Suppressor macrophage treated with lipopolysaccharide for 4 hours (primary cell): ENCODE measurements around the gene USP48.
"Not testable (repeated sequence)": the region's sequence is repeated elsewhere in the genome, so short reads cannot be mapped to it uniquely, and the experiment has no call there.

ENCODE experiments used
- DNase-seq: peaks from one replicate; pipeline ENCODE4 v3.0.0-alpha.2; 2020

The USP48 gene

GRCh38 chr1:21782868-21783678, at the start of gene USP48:
Gene USP48 (minus strand): TSS chr1:21783149. CDS start chr1:21782957, 192 bp downstream.
- DNase-seq = peak; percentile 99

DNA sequence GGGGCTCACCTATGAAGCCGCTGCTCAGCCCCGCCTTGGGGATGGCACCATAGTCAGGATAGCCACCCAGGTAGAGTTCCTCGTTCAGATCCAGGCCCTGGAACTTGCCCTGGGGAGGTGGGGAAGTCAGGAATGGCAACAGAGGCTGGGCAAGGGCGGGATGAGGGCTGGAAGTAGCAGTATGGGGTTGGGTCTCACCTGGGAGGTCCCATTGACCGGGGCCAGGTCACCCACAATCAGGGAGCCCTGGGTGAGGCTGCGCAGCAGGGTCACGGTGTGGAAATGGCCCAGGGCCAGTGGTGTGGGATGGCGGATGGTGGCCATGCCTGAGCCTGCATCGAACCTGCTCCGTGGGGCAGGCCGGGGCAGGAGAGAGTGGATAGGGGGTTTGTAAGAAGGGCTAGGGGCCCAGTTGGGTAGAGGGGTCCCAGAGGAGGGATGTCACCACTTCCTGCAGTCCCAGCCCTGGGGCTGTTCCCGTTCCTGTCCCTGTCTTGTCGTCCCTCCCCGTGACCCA, 48.6 kb upstream of the USP48 start:
- no peak for DNase-seq

GRCh38 chr1:21830792-21831453, 48.0 kb upstream of the USP48 start:
- DNase-seq = no peak

DNA sequence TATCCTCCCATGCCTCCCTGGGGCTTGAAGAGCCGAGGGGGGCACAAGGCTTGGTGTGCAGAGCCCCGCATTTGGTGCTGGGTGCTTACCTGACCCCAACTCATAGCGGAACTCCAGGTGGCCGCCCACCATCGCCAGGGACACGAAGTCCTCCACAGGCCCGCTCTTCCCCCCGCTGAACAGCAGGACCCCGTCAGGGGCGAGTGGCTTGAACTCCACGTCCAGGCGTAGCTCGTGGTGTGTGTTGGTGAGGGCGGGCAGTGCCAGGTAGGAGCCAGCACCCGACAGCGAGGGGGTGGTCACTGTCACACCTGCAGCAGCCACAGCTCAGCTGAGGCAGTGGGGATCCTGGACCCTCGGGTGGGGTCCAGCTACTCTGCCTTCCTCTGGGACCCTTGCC, 46.3 kb upstream of the USP48 start:
- DNase-seq = no peak

DNA sequence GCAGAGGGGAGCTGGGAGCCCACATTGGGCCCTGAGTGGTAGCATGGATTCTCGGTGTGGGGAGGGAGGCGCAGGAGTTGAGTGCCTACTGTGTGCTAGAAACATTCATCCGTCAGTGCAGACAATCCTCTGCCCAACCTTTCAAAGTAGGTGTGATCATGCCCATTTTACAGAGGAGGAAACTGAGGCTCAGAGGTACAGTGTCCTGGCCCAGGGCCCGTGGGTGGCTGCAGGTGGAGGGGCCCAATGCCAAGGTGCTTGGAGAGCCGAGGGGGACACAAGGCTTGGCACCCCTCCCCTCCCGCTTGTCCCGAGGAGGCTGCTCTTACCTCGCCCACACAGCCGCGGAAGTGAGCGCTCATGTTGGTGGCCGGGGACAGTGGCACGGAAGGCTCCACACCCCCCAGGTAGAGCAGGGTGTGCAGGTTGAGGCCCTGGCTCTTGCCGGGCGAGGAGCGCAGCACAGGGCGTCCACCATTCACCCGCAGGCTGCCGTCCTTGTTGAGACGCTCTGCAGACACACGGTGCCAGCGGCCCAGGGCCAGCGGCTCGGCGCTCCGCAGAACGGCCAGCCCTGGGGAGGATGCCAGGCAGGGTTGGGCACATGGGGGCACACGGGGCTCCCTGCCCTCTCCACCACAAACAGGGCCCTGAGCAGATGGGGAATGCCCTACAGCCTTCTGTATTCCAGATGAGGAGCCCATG, 45.7 kb upstream of the USP48 start:
- no peak for DNase-seq

DNA sequence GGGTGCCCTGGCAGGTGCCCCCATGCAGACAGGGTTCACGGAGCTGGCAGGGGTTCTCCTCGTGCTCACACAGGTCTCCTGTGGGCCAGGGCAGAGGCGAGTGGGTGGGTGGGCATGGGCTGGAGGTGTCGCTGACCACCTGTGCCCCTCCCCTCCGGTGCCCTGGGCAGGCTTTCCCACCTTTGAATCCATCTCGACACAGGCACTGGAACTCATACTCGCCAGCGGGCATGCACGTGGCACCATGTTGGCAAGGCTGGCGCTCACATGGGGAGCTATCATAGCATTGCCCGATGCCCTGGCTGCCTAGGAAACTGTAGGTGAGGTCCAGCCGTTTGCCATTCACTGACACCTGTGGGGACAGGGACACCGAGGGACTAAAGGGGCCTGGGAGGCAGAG, 45.1 kb upstream of the USP48 start:
- no peak for DNase-seq

GRCh38 chr1:21827141-21827679, 44.3 kb upstream of the USP48 start:
- DNase-seq = no peak

DNA sequence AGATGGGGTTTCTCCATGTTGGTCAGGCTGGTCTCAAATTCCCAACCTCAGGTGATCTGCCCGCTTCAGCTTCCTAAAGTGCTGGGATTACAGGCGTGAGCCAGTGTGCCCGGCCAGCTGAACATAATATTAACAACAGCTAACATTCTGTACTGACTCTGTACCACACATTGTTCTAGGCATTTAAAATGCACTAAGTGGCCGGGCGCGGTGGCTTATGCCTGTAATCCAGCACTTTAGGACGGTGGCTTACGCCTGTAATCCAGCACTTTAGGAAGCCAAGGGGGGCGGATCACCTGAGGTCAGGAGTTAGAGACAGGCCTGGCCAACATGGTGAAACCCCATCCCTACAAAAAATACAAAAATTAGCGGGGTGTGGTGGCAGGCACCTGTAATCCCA, 43.7 kb upstream of the USP48 start:
- not testable (repeated sequence) for DNase-seq

- DNase-seq = no peak
Measured at GRCh38 chr1:21825393-21825792, 42.4 kb upstream of the USP48 start.

DNA sequence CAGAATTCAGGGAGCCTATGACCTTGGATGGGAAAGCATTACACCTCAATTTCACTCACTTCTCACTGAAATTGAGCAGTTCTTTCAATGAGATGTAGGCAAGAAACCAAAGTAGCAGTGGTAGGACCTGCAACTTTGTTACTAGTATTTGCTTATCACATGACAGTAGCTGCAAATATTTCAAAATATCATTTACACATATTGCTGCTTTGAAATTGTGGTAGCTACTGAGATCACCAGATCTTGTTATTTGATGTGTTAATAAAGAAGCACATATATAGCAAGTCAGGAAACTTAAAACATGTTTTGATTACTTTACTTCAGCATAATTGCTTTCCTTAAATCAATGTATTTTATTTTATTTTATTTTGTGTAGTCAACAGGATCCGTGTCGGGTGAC, 42.0 kb upstream of the USP48 start:
- no peak for DNase-seq

DNA sequence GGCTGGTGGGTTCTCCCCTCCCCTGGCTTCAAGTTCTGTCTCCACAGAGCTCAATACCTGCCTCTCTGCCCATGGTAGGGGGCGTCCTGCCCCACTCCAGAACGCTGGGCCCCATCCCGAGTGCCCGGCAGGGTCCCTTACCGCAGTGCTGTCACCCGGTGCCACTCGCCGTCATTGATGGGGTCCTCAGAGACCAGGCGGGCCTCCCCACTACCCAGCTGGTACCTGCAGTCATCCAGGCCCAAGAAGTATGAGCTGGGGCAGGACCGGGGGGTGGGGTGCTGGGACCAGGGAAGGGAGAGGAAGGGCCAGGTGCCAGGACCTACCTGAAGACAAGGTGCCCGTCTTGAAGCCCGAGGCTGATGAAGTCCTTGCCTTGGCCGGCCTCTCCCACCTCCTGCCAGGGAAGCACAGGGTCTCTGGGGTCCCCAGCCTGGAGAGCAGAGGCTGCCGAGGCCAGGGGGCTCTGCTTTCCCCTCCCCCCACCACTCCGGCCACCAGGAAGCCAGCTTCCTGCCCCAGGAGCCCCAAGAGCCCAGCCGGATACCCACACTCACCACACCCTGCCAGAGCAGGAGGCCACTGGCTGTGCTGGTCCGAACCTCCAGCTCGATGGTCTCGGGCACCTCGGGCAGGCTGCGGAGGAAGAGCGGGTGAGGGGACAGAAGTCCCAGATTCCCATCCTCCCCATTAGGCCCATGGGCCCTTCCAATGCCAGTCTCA, 41.2 kb upstream of the USP48 start:
- no peak for DNase-seq

DNA sequence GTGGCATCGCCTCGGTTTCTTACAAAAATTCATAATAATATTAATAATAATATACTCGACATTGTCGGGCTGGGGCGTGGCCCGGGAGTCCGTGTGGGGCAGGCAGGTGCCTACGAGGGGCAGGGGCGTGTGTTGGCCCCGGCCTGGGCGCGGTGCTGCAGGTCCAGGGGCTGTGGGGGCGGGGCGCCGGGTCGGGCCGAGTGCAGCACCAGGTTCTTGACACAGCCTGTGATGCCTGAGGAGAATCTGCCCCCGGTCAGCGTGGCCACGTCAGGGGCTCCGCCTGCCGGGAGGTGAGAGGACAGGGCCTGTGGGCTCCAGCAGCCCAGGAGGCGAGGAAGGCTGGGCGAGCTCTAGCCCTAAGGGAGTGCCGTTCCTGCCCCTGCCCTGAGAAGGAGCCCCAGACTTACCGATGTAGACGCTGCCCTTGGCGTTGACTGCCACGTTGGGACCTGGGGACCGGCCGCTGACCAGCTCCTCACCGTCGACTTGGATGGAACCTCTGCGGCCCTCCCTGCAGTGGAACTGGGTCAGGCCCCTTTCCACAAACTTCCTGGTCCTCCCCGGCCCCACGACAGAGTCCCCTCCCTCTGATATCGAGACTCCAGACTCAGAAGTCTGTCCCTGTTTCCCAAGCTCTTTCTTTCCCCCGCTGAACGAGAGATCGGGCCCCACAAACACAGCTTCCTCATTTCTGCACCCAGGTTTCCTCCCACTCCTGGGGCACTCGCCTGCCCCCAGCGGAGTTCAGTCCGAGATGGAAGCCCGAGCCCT, 40.4 kb upstream of the USP48 start:
- DNase-seq = peak; percentile 12

DNA sequence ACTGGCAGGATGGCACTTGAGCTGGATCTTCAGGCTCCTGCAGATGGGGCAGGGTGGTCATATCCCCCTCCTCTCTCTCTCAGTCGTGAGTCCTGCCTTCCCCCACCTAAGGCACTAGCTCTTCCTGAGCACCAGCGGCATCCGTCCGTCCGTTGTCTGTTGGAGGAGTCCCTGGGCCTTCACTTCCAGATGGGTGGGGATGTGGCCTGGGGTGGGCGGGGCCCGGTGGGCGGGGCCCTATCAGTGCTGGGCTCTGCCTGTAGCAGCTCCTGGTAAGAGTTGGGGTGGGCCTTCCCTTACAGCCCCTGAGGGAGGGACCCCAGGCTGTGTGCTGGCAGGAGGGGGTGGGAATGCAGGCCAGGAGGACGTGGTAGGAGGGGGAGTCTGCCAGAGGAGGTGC, 39.4 kb upstream of the USP48 start:
- DNase-seq = no peak

DNA sequence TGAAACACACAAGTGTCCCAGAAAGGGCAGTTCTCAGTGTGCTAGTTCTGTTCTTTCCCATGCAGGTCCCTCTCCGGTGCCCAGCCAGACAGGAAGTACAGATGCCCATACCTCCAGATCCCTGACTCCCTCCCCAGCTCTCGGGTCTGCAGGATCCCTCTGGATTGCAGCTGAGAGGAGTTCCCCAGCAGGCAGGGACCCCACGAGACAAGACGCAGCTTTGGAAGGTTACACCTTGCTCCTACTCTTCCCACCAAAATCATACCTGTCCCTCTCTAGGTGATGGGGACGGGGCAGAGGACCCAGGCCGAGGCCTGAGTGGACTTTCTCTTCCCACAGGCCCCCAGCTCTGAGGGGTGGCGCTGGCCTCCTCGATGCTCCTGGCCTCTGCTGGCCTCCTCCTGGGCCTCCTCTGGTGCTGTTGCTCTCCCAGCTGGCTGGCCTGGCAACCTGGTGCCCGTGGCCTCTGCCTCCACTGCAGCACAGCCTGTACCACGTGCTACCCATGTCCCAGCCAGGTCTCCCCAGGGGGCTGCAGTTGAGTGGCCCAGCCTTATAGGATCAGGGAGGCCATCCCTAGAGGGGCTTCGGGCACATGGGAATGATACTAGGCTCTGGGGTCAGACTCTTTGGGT, 38.6 kb upstream of the USP48 start:
- DNase-seq = no peak

GRCh38 chr1:21820597-21821232, 37.8 kb upstream of the USP48 start:
- DNase-seq = no peak

DNA sequence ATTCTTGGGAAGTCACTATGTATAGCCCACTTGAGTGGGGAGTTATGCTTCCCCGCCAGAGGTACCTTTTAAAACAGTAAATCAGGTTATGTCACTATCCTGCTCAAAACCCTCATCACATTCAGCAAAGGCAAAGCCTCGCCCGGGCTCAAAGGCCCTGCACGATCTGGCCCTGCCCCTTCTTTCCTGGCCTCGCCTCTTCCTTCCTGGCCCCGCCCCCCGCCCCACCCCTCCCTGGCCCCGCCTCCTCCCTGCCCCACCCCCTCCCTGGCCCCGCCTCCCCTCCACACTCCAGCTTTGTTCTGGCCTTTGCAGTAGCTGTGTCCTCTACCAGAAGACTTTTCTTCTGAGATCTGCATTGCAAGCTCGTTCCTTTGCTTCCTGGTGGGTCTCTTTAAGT, 35.7 kb upstream of the USP48 start:
- DNase-seq = peak; percentile 67

DNA sequence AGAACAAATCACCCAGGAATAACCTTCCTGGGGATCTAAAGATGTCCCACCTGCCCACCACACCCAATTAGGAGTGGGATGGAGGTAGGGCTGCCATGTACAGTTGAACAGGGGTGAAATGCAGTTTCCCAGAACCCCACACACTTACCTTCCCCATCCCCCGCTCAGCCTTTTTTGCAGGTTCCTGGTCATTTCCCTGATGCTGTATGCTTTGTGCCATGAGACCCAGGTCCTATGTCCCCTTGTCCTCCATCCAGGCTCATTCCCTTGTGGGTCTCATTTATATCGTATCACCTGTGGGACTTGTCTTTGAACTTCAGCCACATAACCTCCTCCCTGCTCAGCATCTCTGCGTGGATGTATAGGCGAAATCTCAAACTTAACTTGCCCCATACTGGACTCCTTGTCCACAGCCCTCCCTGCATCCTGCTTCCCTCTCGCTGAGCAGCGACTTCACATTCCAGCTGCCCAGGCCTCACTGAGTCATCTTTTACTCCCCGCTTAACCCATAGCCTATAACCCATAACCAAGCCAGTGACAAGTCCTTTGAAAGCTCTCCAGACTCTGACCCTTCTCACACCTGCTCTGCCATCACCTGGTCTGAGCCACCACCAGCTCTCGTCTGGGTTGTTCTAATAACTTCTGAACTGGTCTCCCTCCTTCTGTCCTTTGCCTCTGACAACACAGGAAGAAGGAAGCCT, 33.8 kb upstream of the USP48 start:
- no peak for DNase-seq

GRCh38 chr1:21815724-21816321, 32.9 kb upstream of the USP48 start:
- peak; percentile 70 for DNase-seq

DNA sequence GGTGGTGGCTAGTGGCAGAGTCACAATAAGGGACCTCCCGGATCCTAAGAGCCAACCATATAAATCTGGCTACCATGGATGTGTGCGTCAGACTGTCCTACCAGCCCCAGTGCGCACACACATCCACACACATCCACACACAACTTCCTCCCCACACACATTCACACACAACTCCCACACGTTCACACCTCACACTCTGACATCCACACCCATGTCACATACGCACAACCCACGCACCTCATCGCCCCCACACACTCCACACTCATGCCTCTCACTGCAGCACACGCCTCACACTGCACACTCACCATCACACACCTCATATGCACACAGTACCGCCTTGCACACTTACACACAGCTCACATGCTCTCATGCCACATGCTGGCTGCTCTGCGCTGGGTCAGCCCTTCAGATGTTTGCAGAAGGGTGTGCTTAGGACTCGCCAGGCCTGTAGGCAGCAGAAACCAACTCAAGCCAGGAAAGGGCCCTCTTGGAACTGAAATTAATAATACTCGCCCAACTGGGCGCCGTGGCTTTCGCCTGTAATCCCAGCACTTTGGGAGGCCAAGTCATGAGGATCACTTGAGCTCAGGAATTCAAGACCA, 32.1 kb upstream of the USP48 start:
- DNase-seq = no peak
